Right lobe of liver (tissue), 4 donors: ENCODE results near the gene ADCY3.

Experiments used
- CTCF ChIP-seq, 4 donors: fragments of 200-600 bp in 3 of 4; fragments of 450-650 bp in 1 of 4; IDR thresholded peaks; one replicate each; pipeline versions ENCODE4 v1.5.1 to v1.8.0; 2016 to 2022; ENCODE audit warnings: antibody characterized with exemption in 4 of 4, mild to moderate bottlenecking in 2 of 4
- POLR2A ChIP-seq: fragments of 450-650 bp; IDR thresholded peaks from one replicate; pipeline ENCODE4 v1.6.1; 2017; ENCODE audit warnings: antibody characterized with exemption, mild to moderate bottlenecking
- donor health status: DM: no; HTN: no; CAD: no.
- donor health status: DM: no; HTN: no; CAD: no.
- donor health status: DM: no; HTN: yes; CAD: no.

- TF ChIP-seq CTCF (IDR thresholded peaks at IDR 0.05), result no peak
- TF ChIP-seq POLR2A, result no peak
Observed at GRCh38 chr2:24915175-24915574, 4.9 kb downstream of the ADCY3 start.
